Measurements from ENCODE around the gene S1PR4. TPM values are rescaled to one million over a fixed set of nuclear protein-coding genes. Genes with fewer than 3 reads are reported as not detected.

S1PR4 gene
- total and polyA plus RNA-seq, 9 of the 15 experiments (the other 6 are each of a cell fraction or from before 2014, with no cell fraction given), result 0.27 TPM; not detected in 8

DNA sequence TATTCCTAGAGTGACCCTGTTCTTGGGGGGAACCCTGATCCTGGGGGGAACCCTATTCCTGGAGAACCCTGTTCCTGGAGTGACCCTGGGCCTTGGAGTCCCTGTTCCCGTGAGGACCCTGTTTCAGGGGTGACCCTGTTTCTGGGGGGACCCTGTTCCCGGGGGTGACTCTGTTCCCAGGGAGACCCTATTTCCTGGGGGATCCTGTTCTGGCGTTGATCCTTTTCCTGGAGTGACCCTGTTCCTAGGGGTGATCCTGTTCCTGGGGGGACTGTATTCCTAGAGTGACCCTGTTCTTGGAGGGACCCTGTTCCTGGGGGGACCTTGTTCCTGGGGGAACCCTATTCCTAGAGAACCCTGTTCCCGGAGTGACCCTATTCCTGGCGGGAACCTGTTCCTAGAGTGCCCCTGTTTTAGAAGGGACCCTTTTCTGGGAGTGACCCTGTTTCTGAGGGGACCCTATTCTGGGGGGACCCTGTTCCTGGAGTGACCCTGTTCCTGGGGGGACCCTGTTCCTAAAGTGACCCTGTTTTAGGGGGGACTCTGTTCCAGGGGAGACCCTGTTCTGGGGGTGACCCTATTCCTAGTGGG lies 27.7 kb upstream of the S1PR4 start (continued):
- TF ChIP-seq HCFC1 (IDR thresholded peaks at IDR 0.05; ENCODE audit: low read depth, low read length), result 0 out of 2 replicates have a peak, but pooled peaks have one; percentile 15
- TF ChIP-seq ELF1 (tag; IDR thresholded peaks at IDR 0.05), result no peak

DNA sequence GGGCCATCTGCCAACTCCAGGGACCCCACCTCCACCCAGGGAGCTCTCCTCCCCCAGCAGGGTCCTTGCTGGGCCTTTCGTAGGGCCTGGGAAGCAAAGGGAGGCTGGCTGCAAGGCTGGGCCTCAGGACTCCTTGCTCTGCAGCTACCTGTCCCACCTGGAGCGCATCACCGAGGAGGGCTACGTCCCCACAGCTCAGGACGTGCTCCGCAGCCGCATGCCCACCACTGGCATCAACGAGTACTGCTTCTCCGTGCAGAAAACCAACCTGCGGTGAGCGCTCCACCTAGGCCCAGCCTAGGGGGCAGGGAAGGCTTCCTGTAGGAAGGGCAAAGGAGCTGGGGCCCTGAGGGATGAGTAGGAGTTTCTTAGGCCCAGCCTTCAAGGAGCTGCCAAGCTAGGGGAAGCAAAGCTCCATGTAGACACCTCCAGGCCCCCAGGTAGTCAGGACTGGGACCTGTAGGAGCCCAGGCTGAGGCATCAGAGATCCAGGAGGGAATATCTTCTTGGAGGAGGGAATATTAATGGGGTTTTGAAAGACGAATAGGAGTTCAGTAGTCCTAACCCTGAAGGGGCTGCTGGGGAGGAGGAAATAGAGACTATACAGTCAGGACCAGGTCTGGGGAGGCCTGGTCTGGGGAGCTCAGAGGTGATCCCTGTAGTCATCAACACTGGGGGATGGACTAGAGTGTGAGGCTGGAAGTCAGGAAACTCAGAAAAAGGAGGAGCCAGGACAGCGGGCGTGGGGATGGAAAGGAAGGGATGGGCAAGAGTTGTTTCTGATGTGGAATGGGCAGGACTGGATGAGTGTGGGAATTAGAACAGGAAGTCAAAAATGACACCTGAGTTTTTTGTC lies 26.8 kb upstream of the S1PR4 start:
- in situ Hi-C loops (cut with MboI), result no loop called here
- 74% methylated on average over 13 of the region's 14 CpGs for WGBS (ENCODE audit: insufficient coverage, low coverage, missing lambda C conversion rate)
- no peaks in the 10 kb centered on the region for H3K36me3 ChIP-seq (ENCODE audit: control insufficient read depth, insufficient read depth, low read length)
- no peak for ATAC-seq
- peaks cover 10 to 35% of the 10 kb centered on the region in 2 experiments for H3K4me1 ChIP-seq (replicated peaks in 1 of 2; ENCODE audit: control insufficient read depth in 2 of 2, insufficient read depth in 2 of 2, low read length in 2 of 2)
- no peaks in the 10 kb centered on the region for H4K20me1 ChIP-seq (replicated peaks; ENCODE audit: control insufficient read depth, insufficient read depth, low read length)
- H3K9ac ChIP-seq (ENCODE audit: insufficient read depth in 1 of 2, low read depth in 2 of 2, low read length in 2 of 2), result peak overlapping the region in 1 of 2 experiments; percentile 73; a peak in 2 of 4 replicates
- H3K27ac ChIP-seq (ENCODE audit: extremely low read depth, low read depth, low read length), result no peak overlapping the region; the same call in 2 of the 3 replicates
- no peak for TF ChIP-seq ZBTB43 (CRISPR knock-in tag; IDR thresholded peaks at IDR 0.05)
- TF ChIP-seq ZNF785 (CRISPR knock-in tag; IDR thresholded peaks at IDR 0.05), result no peak
- TF ChIP-seq FIP1L1 (IDR thresholded peaks at IDR 0.05; ENCODE audit: low read depth, low read length, poor library complexity, severe bottlenecking), result no peak
- TF ChIP-seq BRCA1 (IDR thresholded peaks at IDR 0.05), result no peak
- no peak for TF ChIP-seq BRCA1 (CRISPR knock-in tag; IDR thresholded peaks at IDR 0.05)
- TF ChIP-seq ZNF175 (CRISPR knock-in tag; IDR thresholded peaks at IDR 0.05; ENCODE audit: low read depth), result peak; percentile 23; the same call in 1 of the 2 replicates
- 0 out of 2 replicates have a peak, but pooled peaks have one; percentile 27 for TF ChIP-seq RBFOX2 (IDR thresholded peaks at IDR 0.05; ENCODE audit: low read depth, low read length)
- peaks cover 4% of the 10 kb centered on the region; the same call in 1 of the 3 replicates for H3K79me2 ChIP-seq (ENCODE audit: control insufficient read depth, insufficient read depth, low read length)
- BruUV-seq (replicated peaks), result no TSS peak
- no peaks in the 10 kb centered on the region for H3K9me1 ChIP-seq (ENCODE audit: control insufficient read depth, insufficient read depth, low read length)
- POLR2A ChIA-PET, result interaction anchor here (0.6 to 0.7 kb wide), 4 partner anchors 48 to 676 kb away, joined by 3 to 4 read pairs (median 4); no protein-coding TSS in a partner anchor
- peak; percentile 73 for FAIRE-seq
- DNase-seq (ENCODE audit: extremely low read depth in 1 of 4, low spot score in 3 of 4), result peak in 1 of 4 experiments; percentile 8
- H3K4me3 ChIP-seq, result no peak overlapping the region
- CTCF ChIA-PET (ENCODE audit: low intra/inter-chr PET ratio), result no interaction called here
- intact Hi-C loops (cut with micrococcal nuclease), result no loop called here
- no peaks in the 10 kb centered on the region; the same call in 1 of the 2 replicates for H3K9me3 ChIP-seq (replicated peaks; ENCODE audit: control insufficient read depth, insufficient read depth, low read depth, low read length)
- H2AFZ ChIP-seq (ENCODE audit: low read depth, low read length), result no peak overlapping the region
- no peaks in the 10 kb centered on the region; a peak in 1 of 5 replicates for H3K27me3 ChIP-seq (ENCODE audit: control insufficient read depth in 2 of 2, insufficient read depth in 2 of 2, low read length in 2 of 2)
- H3K4me2 ChIP-seq (ENCODE audit: insufficient read depth, low read length), result no peak overlapping the region

Data from K562 (cell line).